H1 (cell line): ENCODE measurements around the gene DVL1. TPM values are rescaled to one million over a fixed set of nuclear protein-coding genes. Genes with fewer than 3 reads are reported as not detected.

Experiments
- POU5F1 ChIP-seq: IDR thresholded peaks from 2 replicates; pipeline ENCODE4 v1.6.1; 2011; ENCODE audit warnings: low read depth, mild to moderate bottlenecking, low read length, moderate library complexity
- RAD21 ChIP-seq, 2 experiments: IDR thresholded peaks in 1 of 2; conservative IDR thresholded peaks in 1 of 2; 2 replicates each; pipeline ENCODE4 v1.6.1; 2011; ENCODE audit warnings: low read depth in 2 of 2, low read length in 2 of 2, improper control_type of control experiment in 1 of 2, inconsistent platforms in 1 of 2, mild to moderate bottlenecking in 1 of 2, moderate library complexity in 1 of 2
- RBBP5 ChIP-seq: IDR thresholded peaks from 2 replicates; pipeline ENCODE4 v1.7.1; 2012; ENCODE audit warnings: low read depth, mild to moderate bottlenecking, inconsistent platforms, low read length, moderate library complexity, borderline replicate concordance
- TAF7 ChIP-seq: optimal IDR thresholded peaks from 2 replicates; pipeline ENCODE3; 2011; ENCODE audit warnings: low read depth, mild to moderate bottlenecking, inconsistent platforms, low read length, moderate library complexity, borderline replicate concordance
- polyA plus RNA-seq, 7 experiments: library from polyadenylated mRNA; depleted of rRNA in 3 of 7; stranded (reverse) in 5 of 7; unstranded in 2 of 7; fragments of >200 nt in 5 of 7; fragments of 200-250 nt in 2 of 7; gene quantifications; 1 replicate in 5 of 7; 2 replicates in 1 of 7; 4 replicates in 1 of 7; pipeline versions ENCODE4 v1.2.1 to v1.2.3, GENCODE V29; 2011 to 2013; ENCODE audit warnings: missing spikeins in 2 of 7, mixed read lengths in 2 of 7
- total RNA-seq: library from RNA; stranded (reverse); fragmentation: NEBNext Ultra II Directional; extraction: Animal tissue kit (Norgen Biotek cat#: 25700); gene quantifications from 2 replicates; pipeline ENCODE4 v1.2.1, GENCODE V29; 2021
- TF ChIP-seq, protein P1 (sequence below): IDR thresholded peaks from 2 replicates; pipeline ENCODE4 v1.6.1; 2012; ENCODE audit warnings: low read length, inconsistent platforms

The DVL1 gene
- total and polyA plus RNA-seq, 2 of the 8 experiments (the other 6 are each of a cell fraction or from before 2014, with no cell fraction given), result 39.4 to 58.9 TPM

DNA sequence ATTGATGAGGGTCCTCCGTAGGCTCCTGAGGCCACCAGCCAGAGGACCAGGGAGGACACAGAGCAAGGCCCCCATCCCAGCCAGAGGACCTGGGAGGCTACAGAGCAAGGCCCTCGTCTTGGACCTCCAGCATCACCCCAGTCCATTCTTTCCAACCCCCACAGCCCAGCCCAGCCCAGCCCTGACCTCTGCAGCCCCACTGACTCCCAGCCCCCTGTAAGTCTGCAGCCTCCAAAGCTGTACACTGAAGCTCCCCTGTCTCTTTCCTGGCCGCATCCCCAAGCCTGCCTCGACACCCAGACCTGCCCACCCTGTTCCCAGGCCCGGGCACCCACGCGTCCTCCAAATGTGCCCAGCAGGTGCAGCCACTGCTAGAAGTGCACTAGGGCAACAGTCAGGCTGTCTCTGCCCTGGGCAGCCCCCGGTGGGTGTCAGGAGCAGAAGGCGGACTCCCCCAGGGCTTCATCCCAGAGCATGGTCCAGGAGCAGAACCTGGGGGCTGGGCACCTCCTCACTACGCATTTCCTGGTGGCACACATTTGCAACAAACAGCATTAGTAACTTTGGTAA, 2.1 kb downstream of the DVL1 start (continued):
- TF ChIP-seq POU5F1 (no peak), TAF7 (no peak), RBBP5 (no peak), RAD21 (IDR thresholded peaks at IDR 0.05 in 1 of 2, conservative IDR thresholded peaks at IDR 0.05 in 1 of 2; ENCODE audit: low read depth in 2 of 2, low read length in 2 of 2) (no peak)
- TF ChIP-seq, protein P1, sequence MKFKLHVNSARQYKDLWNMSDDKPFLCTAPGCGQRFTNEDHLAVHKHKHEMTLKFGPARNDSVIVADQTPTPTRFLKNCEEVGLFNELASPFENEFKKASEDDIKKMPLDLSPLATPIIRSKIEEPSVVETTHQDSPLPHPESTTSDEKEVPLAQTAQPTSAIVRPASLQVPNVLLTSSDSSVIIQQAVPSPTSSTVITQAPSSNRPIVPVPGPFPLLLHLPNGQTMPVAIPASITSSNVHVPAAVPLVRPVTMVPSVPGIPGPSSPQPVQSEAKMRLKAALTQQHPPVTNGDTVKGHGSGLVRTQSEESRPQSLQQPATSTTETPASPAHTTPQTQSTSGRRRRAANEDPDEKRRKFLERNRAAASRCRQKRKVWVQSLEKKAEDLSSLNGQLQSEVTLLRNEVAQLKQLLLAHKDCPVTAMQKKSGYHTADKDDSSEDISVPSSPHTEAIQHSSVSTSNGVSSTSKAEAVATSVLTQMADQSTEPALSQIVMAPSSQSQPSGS, result no peak
